Prostate gland (tissue), 2 donors: Measurements from ENCODE around the gene EML1. TPM values are rescaled to one million over a fixed set of nuclear protein-coding genes. Genes with fewer than 3 reads are reported as not detected.

Experiments used
- DNase-seq: peaks from one replicate; pipeline ENCODE4 v3.0.0-alpha.2; 2019; ENCODE audit warnings: low spot score
- H3K27ac ChIP-seq, 2 donors: fragments of 200-600 bp; sonication (generic); 2 replicates each; pipeline ENCODE4 v1.5.1; 2017 to 2019
- H3K27me3 ChIP-seq: fragments of 200-600 bp; sonication (generic); replicated peaks from 2 replicates; pipeline ENCODE4 v1.5.1; 2019; ENCODE audit not compliant: insufficient read depth
- H3K36me3 ChIP-seq, 2 donors: fragments of 200-600 bp; sonication (generic); 1 replicate in 1 of 2; 2 replicates in 1 of 2; pipeline versions ENCODE4 v1.5.1 to v1.8.1; 2017 to 2019
- H3K4me1 ChIP-seq: fragments of 200-600 bp; sonication (generic); replicated peaks from 2 replicates; pipeline ENCODE4 v1.5.1; 2019
- H3K4me3 ChIP-seq, 2 donors: fragments of 200-600 bp; sonication (generic); 2 replicates each; pipeline ENCODE4 v1.5.1; 2017 to 2019
- H3K9me3 ChIP-seq: fragments of 200-600 bp; sonication (generic); 2 replicates; pipeline ENCODE4 v1.5.1; 2017
- POLR2A ChIP-seq: fragments of 450-650 bp; IDR thresholded peaks from one replicate; pipeline ENCODE4 v1.6.1; 2016; ENCODE audit warnings: antibody characterized with exemption, mild to moderate bottlenecking
- POLR2AphosphoS5 ChIP-seq: sonication (generic); formaldehyde crosslinking; IDR thresholded peaks from one replicate; pipeline ENCODE4 v1.6.1; 2017; ENCODE audit warnings: antibody characterized with exemption
- WGBS: methylation state at CpG from one replicate; pipeline ENCODE4 v1.1.5; 2018; 5-methylcytosine and 5-hydroxymethylcytosine counted together
- intact Hi-C: fragments of 100-400 bp; cut with DNase I; formaldehyde crosslinking; loops from one replicate; pipeline ENCODE4 v1.14.2; 2022
- total RNA-seq, 2 donors: library from RNA; depleted of rRNA; stranded (reverse); fragments of >200 nt; gene quantifications; one replicate each; pipeline ENCODE4 v1.1.0, GENCODE V29; 2016
- TF ChIP-seq, protein P1 (sequence below), 4 experiments: fragments of 200-600 bp in 2 of 4; fragments of 450-650 bp in 2 of 4; sonication (generic) in 2 of 4; IDR thresholded peaks; 1 replicate in 3 of 4; 2 replicates in 1 of 4; pipeline ENCODE4 v1.5.1; 2016 to 2019; ENCODE audit warnings: antibody characterized with exemption in 4 of 4, mild to moderate bottlenecking in 2 of 4, moderate library complexity in 2 of 4

EML1 gene
- total RNA-seq, 2 donors from 2014 or later = 7.0 to 31.8 TPM

GRCh38 chr14:99803106-99803775, 10.0 kb downstream of the EML1 start:
- no peaks in the 10 kb centered on the region for H3K36me3 ChIP-seq
- WGBS = 85% methylated on average over 14 of the region's 14 CpGs
- no peak overlapping the region for H3K27ac ChIP-seq
- H3K9me3 ChIP-seq = no peaks in the 10 kb centered on the region
- no peaks in the 10 kb centered on the region for H3K4me1 ChIP-seq
- H3K4me3 ChIP-seq = no peak overlapping the region
- intact Hi-C loops = no loop called here
- no peaks in the 10 kb centered on the region for H3K27me3 ChIP-seq
- no peak for TF ChIP-seq POLR2A
- TF ChIP-seq, protein P1, sequence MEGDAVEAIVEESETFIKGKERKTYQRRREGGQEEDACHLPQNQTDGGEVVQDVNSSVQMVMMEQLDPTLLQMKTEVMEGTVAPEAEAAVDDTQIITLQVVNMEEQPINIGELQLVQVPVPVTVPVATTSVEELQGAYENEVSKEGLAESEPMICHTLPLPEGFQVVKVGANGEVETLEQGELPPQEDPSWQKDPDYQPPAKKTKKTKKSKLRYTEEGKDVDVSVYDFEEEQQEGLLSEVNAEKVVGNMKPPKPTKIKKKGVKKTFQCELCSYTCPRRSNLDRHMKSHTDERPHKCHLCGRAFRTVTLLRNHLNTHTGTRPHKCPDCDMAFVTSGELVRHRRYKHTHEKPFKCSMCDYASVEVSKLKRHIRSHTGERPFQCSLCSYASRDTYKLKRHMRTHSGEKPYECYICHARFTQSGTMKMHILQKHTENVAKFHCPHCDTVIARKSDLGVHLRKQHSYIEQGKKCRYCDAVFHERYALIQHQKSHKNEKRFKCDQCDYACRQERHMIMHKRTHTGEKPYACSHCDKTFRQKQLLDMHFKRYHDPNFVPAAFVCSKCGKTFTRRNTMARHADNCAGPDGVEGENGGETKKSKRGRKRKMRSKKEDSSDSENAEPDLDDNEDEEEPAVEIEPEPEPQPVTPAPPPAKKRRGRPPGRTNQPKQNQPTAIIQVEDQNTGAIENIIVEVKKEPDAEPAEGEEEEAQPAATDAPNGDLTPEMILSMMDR (IDR thresholded peaks at IDR 0.05) = no peak
- TF ChIP-seq POLR2AphosphoS5 = no peak
- no peak for DNase-seq

GRCh38 chr14:99803803-99804202, 10.6 kb downstream of the EML1 start:
- H3K27ac ChIP-seq = no peak overlapping the region
- no peaks in the 10 kb centered on the region for H3K36me3 ChIP-seq
- H3K4me1 ChIP-seq = no peaks in the 10 kb centered on the region
- TF ChIP-seq POLR2A (no peak), POLR2AphosphoS5 (no peak)
- TF ChIP-seq, protein P1 (IDR thresholded peaks at IDR 0.05) = no peak
- DNase-seq = no peak
- intact Hi-C loops = no loop called here
- no peaks in the 10 kb centered on the region for H3K27me3 ChIP-seq
- 66% methylated on average over 6 of the region's 6 CpGs for WGBS
- no peaks in the 10 kb centered on the region for H3K9me3 ChIP-seq
- H3K4me3 ChIP-seq = no peak overlapping the region

GRCh38 chr14:99805757-99806439, 12.7 kb downstream of the EML1 start:
- 92% methylated on average over 12 of the region's 12 CpGs for WGBS
- TF ChIP-seq POLR2AphosphoS5 = no peak
- TF ChIP-seq, protein P1 (IDR thresholded peaks at IDR 0.05) = no peak
- TF ChIP-seq POLR2A = no peak
- H3K27ac ChIP-seq = no peak overlapping the region
- intact Hi-C loops = no loop called here
- DNase-seq = no peak
- no peaks in the 10 kb centered on the region for H3K27me3 ChIP-seq
- H3K36me3 ChIP-seq = no peaks in the 10 kb centered on the region
- H3K4me1 ChIP-seq = no peaks in the 10 kb centered on the region
- H3K4me3 ChIP-seq = no peak overlapping the region
- H3K9me3 ChIP-seq = no peaks in the 10 kb centered on the region

DNA sequence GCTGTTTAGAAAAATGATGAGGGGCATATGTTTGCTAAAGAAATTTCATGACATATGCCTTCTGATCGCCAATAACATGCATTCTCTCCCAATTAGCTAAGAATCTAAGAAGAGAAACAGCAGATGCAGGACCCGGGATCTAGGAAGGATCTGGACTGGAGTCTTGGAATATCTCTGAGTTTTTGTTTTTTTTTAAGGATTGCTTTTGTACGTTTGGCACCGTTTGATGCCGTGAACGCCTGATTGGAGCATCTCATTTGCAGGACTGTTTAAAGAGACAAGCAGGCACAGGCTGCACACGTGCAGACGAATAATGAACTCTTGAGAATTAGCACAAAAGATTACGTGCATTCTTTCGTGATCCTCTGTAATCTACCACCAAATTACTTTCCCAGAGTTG, 13.6 kb downstream of the EML1 start:
- Histone ChIP-seq H3K4me3 (no peak overlapping the region), H3K4me1 (no peaks in the 10 kb centered on the region), H3K27me3 (no peaks in the 10 kb centered on the region), H3K36me3 (no peaks in the 10 kb centered on the region), H3K27ac (no peak overlapping the region), H3K9me3 (no peaks in the 10 kb centered on the region)
- intact Hi-C loops = no loop called here
- WGBS = 40% methylated on average over 10 of the region's 10 CpGs
- DNase-seq = no peak
- TF ChIP-seq POLR2AphosphoS5 (no peak), POLR2A (no peak)
- TF ChIP-seq, protein P1 (IDR thresholded peaks at IDR 0.05) = no peak
